HepG2 (cell line): ENCODE data around the gene STEAP1B. TPM values are rescaled to one million over a fixed set of nuclear protein-coding genes. Genes with fewer than 3 reads are reported as not detected.

Source experiments
- ATAC-seq: fragments of 200-7000 bp; cut with Tn5 transposase; 3 replicates; pipeline ENCODE4 v1.9.1; 2020; ENCODE audit warnings: mild to moderate bottlenecking, moderate library complexity
- BruUV-seq: library from RNA; stranded (reverse); fragments of 400-500 nt; replicated peaks from 2 replicates; lab custom pipeline; 2021; lab: Mats Ljungman, UMichigan
- CTCF ChIA-PET: fragments of 300-600 bp; formaldehyde crosslinking; extraction: SDS; loops from one replicate; lab custom pipeline; 2021; ENCODE audit warnings: low total read pairs, inconsistent platforms, low intra/inter-chr PET ratio; lab: Yijun Ruan, JAX
- POLR2A ChIA-PET: fragments of 350-600 bp; sonication (Branson Sonifier 250); formaldehyde crosslinking; loops from one replicate; lab custom pipeline; 2020; ENCODE audit warnings: antibody characterized with exemption, inconsistent platforms; lab: Yijun Ruan, JAX
- DNase-seq: peaks from one replicate; pipeline ENCODE4 v3.0.0-alpha.2; 2015; ENCODE audit warnings: low spot score
- FAIRE-seq: peaks from 3 replicates; lab custom pipeline; 2011; peaks lifted over from hg19 to GRCh38; lab: Jason Lieb, UNC
- H2AFZ ChIP-seq: one replicate; pipeline ENCODE4 v1.6.1; 2011; ENCODE audit warnings: low read length, inconsistent platforms
- H3K27ac ChIP-seq: fragments of 300-600 bp; 3 replicates; pipeline ENCODE4 v1.8.0; 2011; ENCODE audit warnings: mixed run types, mild to moderate bottlenecking, mixed read lengths, low read length, inconsistent platforms; ENCODE audit not compliant: insufficient read depth; ENCODE audit errors: extremely low read length
- H3K27me3 ChIP-seq, 2 experiments: fragments of 200-600 bp in 1 of 2; 2 replicates in 1 of 2; 3 replicates in 1 of 2; pipeline versions ENCODE4 v1.6.0 to v1.8.0; 2011; ENCODE audit warnings: low read length in 2 of 2, mild to moderate bottlenecking in 2 of 2, moderate library complexity in 2 of 2, inconsistent platforms in 1 of 2; ENCODE audit not compliant: insufficient read depth in 2 of 2, control insufficient read depth in 1 of 2
- H3K36me3 ChIP-seq, 2 experiments: fragments of 200-600 bp in 1 of 2; replicated peaks in 1 of 2; 2 replicates in 1 of 2; 3 replicates in 1 of 2; pipeline versions ENCODE4 v1.5.1 to v1.8.0; 2011; ENCODE audit warnings: low read length in 2 of 2, inconsistent platforms in 1 of 2; ENCODE audit not compliant: insufficient read depth in 2 of 2, control insufficient read depth in 1 of 2
- H3K4me1 ChIP-seq: 2 replicates; pipeline ENCODE4 v1.5.1; 2012; ENCODE audit warnings: low read length, inconsistent platforms; ENCODE audit not compliant: insufficient read depth
- H3K4me2 ChIP-seq: 2 replicates; pipeline ENCODE4 v1.6.0; 2011; ENCODE audit warnings: low read depth, low read length, inconsistent platforms
- H3K4me3 ChIP-seq, 3 experiments: fragments of 200-600 bp in 1 of 3; sonication (generic), shearing (Covaris generic) in 1 of 3; replicated peaks in 1 of 3; 2 replicates each; pipeline ENCODE4 v1.5.1; 2011 to 2016; ENCODE audit warnings: low read length in 3 of 3, inconsistent platforms in 2 of 3, low read depth in 2 of 3, mild to moderate bottlenecking in 2 of 3, control low read depth in 1 of 3, mixed read lengths in 1 of 3; ENCODE audit not compliant: insufficient read depth in 1 of 3
- H3K79me2 ChIP-seq: one replicate; pipeline ENCODE4 v1.6.1; 2011; ENCODE audit warnings: low read length, inconsistent platforms; ENCODE audit not compliant: insufficient read depth
- H3K9ac ChIP-seq: 2 replicates; pipeline ENCODE4 v1.6.0; 2011; ENCODE audit warnings: mild to moderate bottlenecking, low read depth, low read length, inconsistent platforms; ENCODE audit not compliant: insufficient read depth
- H3K9me3 ChIP-seq: 2 replicates; pipeline ENCODE4 v1.5.1; 2012; ENCODE audit warnings: mild to moderate bottlenecking, low read length
- H4K20me1 ChIP-seq: 2 replicates; pipeline ENCODE4 v1.6.0; 2011; ENCODE audit warnings: inconsistent platforms, mild to moderate bottlenecking, low read length, moderate library complexity; ENCODE audit not compliant: insufficient read depth
- ATM ChIP-seq: fragments of 450-650 bp; IDR thresholded peaks from 2 replicates; pipeline ENCODE4 v1.7.1; 2017; ENCODE audit warnings: mild to moderate bottlenecking, borderline replicate concordance
- PHF21A ChIP-seq: sonication (generic); formaldehyde crosslinking; IDR thresholded peaks from 2 replicates; pipeline ENCODE4 v1.5.0; 2020; ENCODE audit warnings: mild to moderate bottlenecking, missing genetic modification reagents
- SAP130 ChIP-seq: IDR thresholded peaks from 2 replicates; pipeline ENCODE4 v1.6.1; 2016; ENCODE audit warnings: low read depth
- SP140L ChIP-seq: sonication (generic); formaldehyde crosslinking; IDR thresholded peaks from 2 replicates; pipeline ENCODE4 v1.4.0; 2020; ENCODE audit warnings: missing genetic modification reagents, borderline replicate concordance
- TSC22D2 ChIP-seq: sonication (generic); formaldehyde crosslinking; IDR thresholded peaks from 2 replicates; pipeline ENCODE4 v1.5.1; 2020; ENCODE audit warnings: missing genetic modification reagents, mild to moderate bottlenecking, borderline replicate concordance
- ZBTB21 ChIP-seq: sonication (generic); formaldehyde crosslinking; IDR thresholded peaks from 2 replicates; pipeline ENCODE4 v1.4.0; 2020; ENCODE audit warnings: missing genetic modification reagents
- ZFP41 ChIP-seq: sonication (generic); formaldehyde crosslinking; IDR thresholded peaks from 2 replicates; pipeline ENCODE4 v1.4.0; 2020; ENCODE audit warnings: mild to moderate bottlenecking, missing genetic modification reagents, borderline replicate concordance
- ZFY ChIP-seq: sonication (generic); formaldehyde crosslinking; IDR thresholded peaks from 2 replicates; pipeline ENCODE4 v1.4.0; 2020; ENCODE audit warnings: missing genetic modification reagents
- ZNF337 ChIP-seq: sonication (generic); formaldehyde crosslinking; IDR thresholded peaks from 2 replicates; pipeline ENCODE4 v1.5.1; 2020; ENCODE audit warnings: missing genetic modification reagents, low read depth, mild to moderate bottlenecking, borderline replicate concordance
- ZNF7 ChIP-seq: IDR thresholded peaks from 2 replicates; pipeline ENCODE4 v1.6.1; 2016; ENCODE audit warnings: missing biosample characterization, missing genetic modification reagents
- WGBS: methylation state at CpG from one replicate; pipeline ENCODE4 v1.1.6; 2017; ENCODE audit warnings: low lambda C conversion rate; 5-methylcytosine and 5-hydroxymethylcytosine counted together
- in situ Hi-C: cut with HindIII; loops from 2 replicates; pipeline ENCODE4 v1.10.0; 2017; ENCODE audit warnings: low pct_unique_long_range_greater_than_20kb; ENCODE audit not compliant: extremely low pct_ligation_motif_present
- intact Hi-C: fragments of 100-400 bp; cut with micrococcal nuclease; formaldehyde crosslinking; loops from one replicate; pipeline ENCODE4 v1.10.0; 2022; ENCODE audit not compliant: unreplicated experiment
- polyA plus RNA-seq, 8 experiments: library from polyadenylated mRNA; depleted of rRNA in 3 of 8; stranded (reverse) in 7 of 8; unstranded in 1 of 8; fragments of >200 nt; fragmentation: Illumina TruSeq in 4 of 8; extraction: Trizol in 4 of 8; gene quantifications; 2 replicates each; pipeline versions ENCODE4 v1.2.1 to v1.2.3, GENCODE V29; 2011 to 2016; ENCODE audit warnings: low read depth in 4 of 8, missing spikeins in 1 of 8, mixed read lengths in 1 of 8; ENCODE audit not compliant: insufficient read depth in 1 of 8
- total RNA-seq, 5 experiments: library from RNA; depleted of rRNA; stranded (reverse); fragments of >200 nt; fragmentation: Illumina TruSeq; extraction: Trizol; gene quantifications; 2 replicates each; pipeline ENCODE4 v1.2.3, GENCODE V29; 2016; ENCODE audit warnings: low read depth in 1 of 5
- TF ChIP-seq, protein P1 (sequence below): sonication (generic); formaldehyde crosslinking; IDR thresholded peaks from 2 replicates; pipeline ENCODE4 v1.5.1; 2020; ENCODE audit warnings: missing genetic modification reagents, mild to moderate bottlenecking, borderline replicate concordance
- TF ChIP-seq, protein P2 (sequence below): IDR thresholded peaks from 2 replicates; pipeline ENCODE4 v1.6.1; 2012; ENCODE audit warnings: low read depth, low read length, improper control_type of control experiment
- TF ChIP-seq, protein P3 (sequence below), 2 experiments: IDR thresholded peaks; 2 replicates each; pipeline ENCODE4 v1.6.1; 2011 to 2012; ENCODE audit warnings: low read length in 2 of 2, borderline replicate concordance in 1 of 2, low read depth in 1 of 2, mild to moderate bottlenecking in 1 of 2, moderate library complexity in 1 of 2
- TF ChIP-seq, protein P4 (sequence below): sonication (generic); formaldehyde crosslinking; IDR thresholded peaks from 2 replicates; pipeline ENCODE4 v1.4.0; 2020; ENCODE audit warnings: missing genetic modification reagents

The STEAP1B gene
- total and polyA plus RNA-seq, 2 of the 13 experiments (the other 11 are each of a cell fraction or from before 2014, with no cell fraction given): not detected

DNA sequence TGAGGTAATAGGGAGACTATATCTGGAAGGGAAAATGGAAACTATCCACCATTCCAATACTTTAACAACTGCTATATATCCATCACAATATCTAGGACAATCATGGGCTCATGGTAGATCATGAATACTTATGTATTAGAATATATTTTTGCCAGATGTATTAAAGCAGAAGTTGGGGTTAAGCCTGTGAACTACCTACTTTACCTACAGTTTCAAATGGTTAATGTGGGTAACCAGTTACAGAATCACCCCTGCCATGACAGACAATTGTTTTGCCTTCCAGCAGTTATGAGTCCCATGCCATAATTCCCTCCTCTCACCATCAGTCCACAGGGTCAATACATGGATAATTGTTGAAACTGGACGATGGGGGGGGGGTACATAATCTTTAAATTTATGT lies 113.1 kb downstream of the STEAP1B start (continued):
- TF ChIP-seq ZBTB21 (CRISPR knock-in tag): no peak
- TF ChIP-seq PHF21A (CRISPR knock-in tag): no peak
- TF ChIP-seq ZNF337: no peak
- no peak for TF ChIP-seq TSC22D2 (CRISPR knock-in tag)

DNA sequence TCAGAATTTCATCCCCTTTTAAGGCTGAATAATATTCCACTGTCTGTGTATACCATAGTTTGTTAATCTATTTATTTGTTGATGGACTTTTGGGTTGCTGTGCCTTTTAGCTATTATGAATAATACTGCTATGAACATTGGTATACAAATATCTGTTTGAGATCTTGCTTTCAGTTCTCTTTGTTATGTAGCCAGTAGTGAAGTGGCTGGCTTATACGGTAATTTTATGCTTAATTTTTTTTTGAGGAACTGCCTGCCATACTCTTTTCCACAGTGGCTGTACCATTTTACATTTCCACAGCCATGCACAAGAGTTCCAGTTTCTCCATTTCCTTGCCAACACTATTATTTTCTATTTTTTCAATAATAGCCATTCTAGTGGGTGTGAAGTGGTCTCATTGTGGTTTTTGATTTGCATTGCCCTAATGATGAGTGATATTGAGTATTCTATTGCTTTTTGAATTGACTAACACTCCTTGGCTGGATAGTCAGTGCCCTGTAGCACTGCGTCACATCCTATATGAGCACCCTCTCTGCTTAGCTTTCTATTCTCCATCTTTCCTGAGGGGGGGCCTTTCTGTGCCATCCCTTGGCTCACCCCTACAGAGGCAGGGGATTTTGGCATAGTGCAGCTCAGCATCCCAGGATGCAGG lies 113.7 kb downstream of the STEAP1B start:
- Histone ChIP-seq H3K4me3 (no peak overlapping the region), H3K79me2 (no peaks in the 10 kb centered on the region), H3K9ac (no peak overlapping the region), H3K36me3 (no peaks in the 10 kb centered on the region), H4K20me1 (no peaks in the 10 kb centered on the region), H3K4me1 (peaks cover 37% of the 10 kb centered on the region), H3K27ac (no peak overlapping the region), H3K4me2 (no peak overlapping the region), H2AFZ (no peak overlapping the region), H3K9me3 (no peaks in the 10 kb centered on the region), H3K27me3 (no peaks in the 10 kb centered on the region)
- WGBS: 97% methylated on average over 2 of the region's 2 CpGs
- ATAC-seq: no peak
- no peak for FAIRE-seq
- no peak for DNase-seq
- intact Hi-C loops: no loop called here
- ChIA-PET POLR2A (no interaction called here), CTCF (no interaction called here)
- in situ Hi-C loops: no loop called here
- BruUV-seq: no TSS peak
- TF ChIP-seq ZFP41 (CRISPR knock-in tag) (no peak), ATM (no peak), SP140L (CRISPR knock-in tag) (no peak), ZNF7 (CRISPR knock-in tag) (no peak), ZFY (no peak), SAP130 (CRISPR knock-in tag) (no peak)
- TF ChIP-seq, protein P1, sequence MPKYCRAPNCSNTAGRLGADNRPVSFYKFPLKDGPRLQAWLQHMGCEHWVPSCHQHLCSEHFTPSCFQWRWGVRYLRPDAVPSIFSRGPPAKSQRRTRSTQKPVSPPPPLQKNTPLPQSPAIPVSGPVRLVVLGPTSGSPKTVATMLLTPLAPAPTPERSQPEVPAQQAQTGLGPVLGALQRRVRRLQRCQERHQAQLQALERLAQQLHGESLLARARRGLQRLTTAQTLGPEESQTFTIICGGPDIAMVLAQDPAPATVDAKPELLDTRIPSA: no peak
- TF ChIP-seq, protein P2, sequence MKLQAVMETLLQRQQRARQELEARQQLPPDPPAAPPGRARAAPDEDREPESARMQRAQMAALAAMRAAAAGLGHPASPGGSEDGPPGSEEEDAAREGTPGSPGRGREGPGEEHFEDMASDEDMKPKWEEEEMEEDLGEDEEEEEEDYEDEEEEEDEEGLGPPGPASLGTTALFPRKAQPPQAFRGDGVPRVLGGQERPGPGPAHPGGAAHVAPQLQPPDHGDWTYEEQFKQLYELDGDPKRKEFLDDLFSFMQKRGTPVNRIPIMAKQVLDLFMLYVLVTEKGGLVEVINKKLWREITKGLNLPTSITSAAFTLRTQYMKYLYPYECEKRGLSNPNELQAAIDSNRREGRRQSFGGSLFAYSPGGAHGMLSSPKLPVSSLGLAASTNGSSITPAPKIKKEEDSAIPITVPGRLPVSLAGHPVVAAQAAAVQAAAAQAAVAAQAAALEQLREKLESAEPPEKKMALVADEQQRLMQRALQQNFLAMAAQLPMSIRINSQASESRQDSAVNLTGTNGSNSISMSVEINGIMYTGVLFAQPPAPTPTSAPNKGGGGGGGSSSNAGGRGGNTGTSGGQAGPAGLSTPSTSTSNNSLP: no peak
- TF ChIP-seq, protein P3, sequence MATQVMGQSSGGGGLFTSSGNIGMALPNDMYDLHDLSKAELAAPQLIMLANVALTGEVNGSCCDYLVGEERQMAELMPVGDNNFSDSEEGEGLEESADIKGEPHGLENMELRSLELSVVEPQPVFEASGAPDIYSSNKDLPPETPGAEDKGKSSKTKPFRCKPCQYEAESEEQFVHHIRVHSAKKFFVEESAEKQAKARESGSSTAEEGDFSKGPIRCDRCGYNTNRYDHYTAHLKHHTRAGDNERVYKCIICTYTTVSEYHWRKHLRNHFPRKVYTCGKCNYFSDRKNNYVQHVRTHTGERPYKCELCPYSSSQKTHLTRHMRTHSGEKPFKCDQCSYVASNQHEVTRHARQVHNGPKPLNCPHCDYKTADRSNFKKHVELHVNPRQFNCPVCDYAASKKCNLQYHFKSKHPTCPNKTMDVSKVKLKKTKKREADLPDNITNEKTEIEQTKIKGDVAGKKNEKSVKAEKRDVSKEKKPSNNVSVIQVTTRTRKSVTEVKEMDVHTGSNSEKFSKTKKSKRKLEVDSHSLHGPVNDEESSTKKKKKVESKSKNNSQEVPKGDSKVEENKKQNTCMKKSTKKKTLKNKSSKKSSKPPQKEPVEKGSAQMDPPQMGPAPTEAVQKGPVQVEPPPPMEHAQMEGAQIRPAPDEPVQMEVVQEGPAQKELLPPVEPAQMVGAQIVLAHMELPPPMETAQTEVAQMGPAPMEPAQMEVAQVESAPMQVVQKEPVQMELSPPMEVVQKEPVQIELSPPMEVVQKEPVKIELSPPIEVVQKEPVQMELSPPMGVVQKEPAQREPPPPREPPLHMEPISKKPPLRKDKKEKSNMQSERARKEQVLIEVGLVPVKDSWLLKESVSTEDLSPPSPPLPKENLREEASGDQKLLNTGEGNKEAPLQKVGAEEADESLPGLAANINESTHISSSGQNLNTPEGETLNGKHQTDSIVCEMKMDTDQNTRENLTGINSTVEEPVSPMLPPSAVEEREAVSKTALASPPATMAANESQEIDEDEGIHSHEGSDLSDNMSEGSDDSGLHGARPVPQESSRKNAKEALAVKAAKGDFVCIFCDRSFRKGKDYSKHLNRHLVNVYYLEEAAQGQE (IDR thresholded peaks at IDR 0.05; ENCODE audit: borderline replicate concordance in 1 of 2, low read depth in 1 of 2, low read length in 2 of 2): no peak
- TF ChIP-seq, protein P4, sequence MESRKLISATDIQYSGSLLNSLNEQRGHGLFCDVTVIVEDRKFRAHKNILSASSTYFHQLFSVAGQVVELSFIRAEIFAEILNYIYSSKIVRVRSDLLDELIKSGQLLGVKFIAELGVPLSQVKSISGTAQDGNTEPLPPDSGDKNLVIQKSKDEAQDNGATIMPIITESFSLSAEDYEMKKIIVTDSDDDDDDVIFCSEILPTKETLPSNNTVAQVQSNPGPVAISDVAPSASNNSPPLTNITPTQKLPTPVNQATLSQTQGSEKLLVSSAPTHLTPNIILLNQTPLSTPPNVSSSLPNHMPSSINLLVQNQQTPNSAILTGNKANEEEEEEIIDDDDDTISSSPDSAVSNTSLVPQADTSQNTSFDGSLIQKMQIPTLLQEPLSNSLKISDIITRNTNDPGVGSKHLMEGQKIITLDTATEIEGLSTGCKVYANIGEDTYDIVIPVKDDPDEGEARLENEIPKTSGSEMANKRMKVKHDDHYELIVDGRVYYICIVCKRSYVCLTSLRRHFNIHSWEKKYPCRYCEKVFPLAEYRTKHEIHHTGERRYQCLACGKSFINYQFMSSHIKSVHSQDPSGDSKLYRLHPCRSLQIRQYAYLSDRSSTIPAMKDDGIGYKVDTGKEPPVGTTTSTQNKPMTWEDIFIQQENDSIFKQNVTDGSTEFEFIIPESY (CRISPR knock-in tag): no peak
